Natural killer cell (primary cell): ENCODE measurements around the gene S1PR3. TPM values are rescaled to one million over a fixed set of nuclear protein-coding genes. Genes with fewer than 3 reads are reported as not detected.

Experiments
- ATAC-seq, 3 donors: fragments of 150-1000 bp in 2 of 3; fragments of 200-7000 bp in 1 of 3; cut with Tn5 transposase; 1 replicate in 1 of 3; 2 replicates in 2 of 3; pipeline ENCODE4 v1.10.0; 2021; ENCODE audit warnings: mild to moderate bottlenecking in 2 of 3, moderate library complexity in 2 of 3
- DNase-seq, 2 donors: peaks; one replicate each; pipeline versions ENCODE4 v3.0.0 to v3.0.0-alpha.2; 2013 to 2021; ENCODE audit warnings: mixed read lengths in 1 of 2
- H3K27ac ChIP-seq: one replicate; pipeline ENCODE4 v1.5.1; 2013; ENCODE audit warnings: mild to moderate bottlenecking, low read length
- H3K27me3 ChIP-seq: one replicate; pipeline ENCODE4 v1.6.1; 2013; ENCODE audit warnings: low read length; ENCODE audit not compliant: control insufficient read depth, insufficient read depth
- H3K36me3 ChIP-seq: one replicate; pipeline ENCODE4 v1.6.1; 2013; ENCODE audit warnings: low read length; ENCODE audit not compliant: control insufficient read depth, insufficient read depth
- H3K4me1 ChIP-seq: one replicate; pipeline ENCODE4 v1.6.1; 2013; ENCODE audit warnings: low read length; ENCODE audit not compliant: control insufficient read depth, insufficient read depth
- H3K4me3 ChIP-seq: one replicate; pipeline ENCODE4 v1.5.1; 2013; ENCODE audit warnings: low read length
- H3K9me3 ChIP-seq: one replicate; pipeline ENCODE4 v1.6.1; 2013; ENCODE audit warnings: low read length; ENCODE audit not compliant: control insufficient read depth, insufficient read depth
- H3K27ac Mint-ChIP-seq, 2 donors: one replicate each; pipeline ENCODE4 v1.8.0; 2022; ENCODE audit warnings: mild to moderate bottlenecking in 2 of 2, mixed read lengths in 2 of 2, moderate library complexity in 1 of 2
- H3K27me3 Mint-ChIP-seq, 2 donors: one replicate each; pipeline ENCODE4 v1.8.0; 2022; ENCODE audit warnings: low read depth in 2 of 2, mixed read lengths in 2 of 2
- H3K36me3 Mint-ChIP-seq: one replicate; pipeline ENCODE4 v1.8.0; 2022; ENCODE audit warnings: mixed read lengths
- H3K4me1 Mint-ChIP-seq, 2 donors: one replicate each; pipeline ENCODE4 v1.8.0; 2022; ENCODE audit warnings: mixed read lengths in 2 of 2
- H3K4me3 Mint-ChIP-seq: one replicate; pipeline ENCODE4 v1.8.0; 2022; ENCODE audit warnings: mild to moderate bottlenecking, moderate library complexity, mixed read lengths
- H3K9me3 Mint-ChIP-seq, 2 donors: one replicate each; pipeline ENCODE4 v1.8.0; 2022; ENCODE audit warnings: mixed read lengths in 2 of 2
- WGBS: methylation state at CpG from one replicate; pipeline ENCODE4 v1.1.7; 2013; ENCODE audit warnings: missing lambda C conversion rate; ENCODE audit not compliant: insufficient coverage; 5-methylcytosine and 5-hydroxymethylcytosine counted together
- intact Hi-C: fragments of 100-400 bp; cut with micrococcal nuclease; formaldehyde crosslinking; loops from one replicate; pipeline ENCODE4 v1.14.2; 2022
- total RNA-seq, 4 donors: library from RNA; stranded (reverse); fragments of 120-200 nt in 1 of 4; gene quantifications; one replicate each; pipeline versions ENCODE4 v1.2.3 to v1.2.4, GENCODE V29; 2013 to 2022
- TF ChIP-seq, protein P1 (sequence below): fragments of 200-600 bp; IDR thresholded peaks from one replicate; pipeline ENCODE4 v1.8.0; 2022; ENCODE audit warnings: antibody characterized with exemption

S1PR3 gene
- total RNA-seq, 3 donors from 2014 or later (not counting 1 experiment from before 2014, with no cell fraction given): 1.1 to 1.5 TPM; not detected in 1

GRCh38 chr9:88959727-88960469 lies 31.4 kb upstream of the S1PR3 start:
- ATAC-seq (no peak), DNase-seq (no peak)
- no peaks in the 10 kb centered on the region for H3K27me3 ChIP-seq
- no peaks in the 10 kb centered on the region for H3K9me3 Mint-ChIP-seq
- no peaks in the 10 kb centered on the region for H3K36me3 ChIP-seq
- 81% methylated on average over 5 of the region's 5 CpGs for WGBS
- peaks cover 17 to 33% of the 10 kb centered on the region in 2 donors for H3K27me3 Mint-ChIP-seq
- H3K36me3 Mint-ChIP-seq: no peaks in the 10 kb centered on the region
- H3K4me1 Mint-ChIP-seq: no peaks in the 10 kb centered on the region
- no peak overlapping the region for H3K27ac ChIP-seq
- H3K4me3 Mint-ChIP-seq: no peak overlapping the region
- TF ChIP-seq, protein P1, sequence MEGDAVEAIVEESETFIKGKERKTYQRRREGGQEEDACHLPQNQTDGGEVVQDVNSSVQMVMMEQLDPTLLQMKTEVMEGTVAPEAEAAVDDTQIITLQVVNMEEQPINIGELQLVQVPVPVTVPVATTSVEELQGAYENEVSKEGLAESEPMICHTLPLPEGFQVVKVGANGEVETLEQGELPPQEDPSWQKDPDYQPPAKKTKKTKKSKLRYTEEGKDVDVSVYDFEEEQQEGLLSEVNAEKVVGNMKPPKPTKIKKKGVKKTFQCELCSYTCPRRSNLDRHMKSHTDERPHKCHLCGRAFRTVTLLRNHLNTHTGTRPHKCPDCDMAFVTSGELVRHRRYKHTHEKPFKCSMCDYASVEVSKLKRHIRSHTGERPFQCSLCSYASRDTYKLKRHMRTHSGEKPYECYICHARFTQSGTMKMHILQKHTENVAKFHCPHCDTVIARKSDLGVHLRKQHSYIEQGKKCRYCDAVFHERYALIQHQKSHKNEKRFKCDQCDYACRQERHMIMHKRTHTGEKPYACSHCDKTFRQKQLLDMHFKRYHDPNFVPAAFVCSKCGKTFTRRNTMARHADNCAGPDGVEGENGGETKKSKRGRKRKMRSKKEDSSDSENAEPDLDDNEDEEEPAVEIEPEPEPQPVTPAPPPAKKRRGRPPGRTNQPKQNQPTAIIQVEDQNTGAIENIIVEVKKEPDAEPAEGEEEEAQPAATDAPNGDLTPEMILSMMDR: no peak
- no peak overlapping the region for H3K4me3 ChIP-seq
- H3K27ac Mint-ChIP-seq: no peak overlapping the region
- H3K9me3 ChIP-seq: no peaks in the 10 kb centered on the region
- H3K4me1 ChIP-seq: no peaks in the 10 kb centered on the region
- intact Hi-C loops: no loop called here

GRCh38 chr9:88960632-88961031 lies 30.6 kb upstream of the S1PR3 start:
- no peaks in the 10 kb centered on the region for H3K27me3 ChIP-seq
- H3K27me3 Mint-ChIP-seq: peaks cover 17 to 33% of the 10 kb centered on the region in 2 donors
- ATAC-seq: no peak

DNA sequence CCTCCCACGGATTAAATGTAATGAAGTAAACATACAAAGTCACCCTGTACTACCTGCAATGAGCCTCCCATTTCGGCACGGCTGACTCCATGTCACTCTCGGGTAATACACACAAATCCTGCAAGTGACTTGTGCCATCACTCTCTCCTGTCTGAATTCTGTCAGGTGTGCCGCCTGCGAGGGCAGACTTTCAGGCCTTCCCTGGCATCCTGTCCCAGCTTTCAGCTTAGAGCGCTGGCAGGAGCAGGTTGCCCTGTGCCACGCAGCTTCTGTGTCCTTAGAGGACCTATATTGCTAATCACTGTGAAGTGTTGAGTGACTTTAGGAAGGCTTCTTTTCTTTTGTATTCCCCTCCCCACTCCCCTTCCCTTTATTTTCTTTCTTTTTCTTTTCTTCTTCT lies 25.8 kb upstream of the S1PR3 start:
- no peak overlapping the region for H3K27ac Mint-ChIP-seq
- H3K4me3 Mint-ChIP-seq: no peak overlapping the region
- ATAC-seq (no peak), DNase-seq (no peak)
- WGBS: 94% methylated on average over 8 of the region's 8 CpGs
- H3K36me3 Mint-ChIP-seq: no peaks in the 10 kb centered on the region
- no peaks in the 10 kb centered on the region for H3K4me1 ChIP-seq
- H3K27ac ChIP-seq: no peak overlapping the region
- no peaks in the 10 kb centered on the region for H3K9me3 ChIP-seq
- intact Hi-C loops: no loop called here
- H3K27me3 Mint-ChIP-seq: peaks cover 12 to 24% of the 10 kb centered on the region in 2 donors
- no peaks in the 10 kb centered on the region for H3K36me3 ChIP-seq
- H3K4me3 ChIP-seq: no peak overlapping the region
- no peaks in the 10 kb centered on the region for H3K27me3 ChIP-seq
- TF ChIP-seq, protein P1: no peak
- no peaks in the 10 kb centered on the region for H3K9me3 Mint-ChIP-seq
- H3K4me1 Mint-ChIP-seq: no peaks in the 10 kb centered on the region

More at GRCh38 chr9:88960632-88961031, 30.6 kb upstream of the S1PR3 start:
- TF ChIP-seq, protein P1: no peak
- Mint-ChIP-seq H3K4me1 (no peaks in the 10 kb centered on the region), H3K27ac (no peak overlapping the region), H3K36me3 (no peaks in the 10 kb centered on the region), H3K4me3 (no peak overlapping the region), H3K9me3 (no peaks in the 10 kb centered on the region)
- no peak for DNase-seq
- Histone ChIP-seq H3K27ac (no peak overlapping the region), H3K4me3 (no peak overlapping the region), H3K9me3 (no peaks in the 10 kb centered on the region), H3K36me3 (no peaks in the 10 kb centered on the region), H3K4me1 (no peaks in the 10 kb centered on the region)
- 74% methylated on average over 3 of the region's 3 CpGs for WGBS
- intact Hi-C loops: no loop called here
